ENCODE measurements around the gene PRSS50.

The PRSS50 gene

GRCh38 chr3:46675426-46675825 is 42.2 kb downstream of the PRSS50 start:
- Histone ChIP-seq H3K27me3 (ENCODE audit: control insufficient read depth, insufficient read depth, low read length) (no peaks in the 10 kb centered on the region), H3K9ac (ENCODE audit: low read length) (no peak overlapping the region), H3K27ac (ENCODE audit: low read depth, low read length) (no peak overlapping the region), H3K4me1 (ENCODE audit: control insufficient read depth, insufficient read depth, low read length) (no peaks in the 10 kb centered on the region), H3K36me3 (ENCODE audit: control insufficient read depth, insufficient read depth, low read length) (no peaks in the 10 kb centered on the region), H3K4me3 (ENCODE audit: low read length) (no peak overlapping the region)

DNA sequence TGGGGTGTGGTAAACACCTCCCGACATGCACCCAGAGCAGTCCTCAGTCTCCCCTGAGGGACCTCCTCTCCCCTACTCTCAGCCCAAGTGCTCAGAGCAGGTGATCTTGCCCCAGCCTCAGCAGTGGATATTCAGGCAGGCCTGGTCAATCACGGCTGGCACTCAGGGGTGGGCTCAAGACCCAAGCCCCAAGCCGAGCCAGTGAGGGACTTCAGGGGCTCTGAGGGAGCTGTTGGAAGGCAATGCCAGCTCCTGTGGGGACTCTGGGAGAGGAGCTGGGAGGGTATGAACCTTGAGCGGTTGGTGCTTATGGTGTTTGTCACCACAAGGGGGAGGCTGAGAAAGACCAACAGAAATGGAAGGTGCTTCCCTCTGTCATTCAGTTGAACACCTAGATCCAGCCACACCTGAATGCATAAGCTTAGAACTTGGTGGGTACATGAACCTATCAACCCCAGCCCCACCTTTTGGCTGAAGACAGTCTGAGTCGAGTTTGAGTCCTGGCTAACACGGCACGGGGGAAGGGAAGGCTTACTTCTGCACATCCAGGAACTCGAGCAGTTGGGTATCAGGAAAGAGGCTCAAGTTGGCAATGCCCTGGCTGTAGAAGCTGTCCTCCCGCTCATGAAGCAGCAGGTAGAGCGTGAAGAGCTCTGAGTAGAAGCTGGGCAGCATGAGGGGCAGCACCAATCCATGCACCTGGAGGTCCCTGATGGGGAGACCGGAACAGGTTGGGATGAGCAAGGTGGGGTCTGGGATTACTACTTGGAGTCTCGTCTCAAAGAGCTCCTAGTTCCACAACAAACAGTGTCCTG is 43.4 kb downstream of the PRSS50 start:
- no peak overlapping the region for H3K27ac ChIP-seq (ENCODE audit: low read depth, low read length)
- no peaks in the 10 kb centered on the region for H3K27me3 ChIP-seq (ENCODE audit: control insufficient read depth, insufficient read depth, low read length)
- no peaks in the 10 kb centered on the region for H3K4me1 ChIP-seq (ENCODE audit: control insufficient read depth, insufficient read depth, low read length)
- H3K4me3 ChIP-seq (ENCODE audit: low read length), result no peak overlapping the region
- H3K9ac ChIP-seq (ENCODE audit: low read length), result no peak overlapping the region
- H3K36me3 ChIP-seq (ENCODE audit: control insufficient read depth, insufficient read depth, low read length), result no peaks in the 10 kb centered on the region

DNA sequence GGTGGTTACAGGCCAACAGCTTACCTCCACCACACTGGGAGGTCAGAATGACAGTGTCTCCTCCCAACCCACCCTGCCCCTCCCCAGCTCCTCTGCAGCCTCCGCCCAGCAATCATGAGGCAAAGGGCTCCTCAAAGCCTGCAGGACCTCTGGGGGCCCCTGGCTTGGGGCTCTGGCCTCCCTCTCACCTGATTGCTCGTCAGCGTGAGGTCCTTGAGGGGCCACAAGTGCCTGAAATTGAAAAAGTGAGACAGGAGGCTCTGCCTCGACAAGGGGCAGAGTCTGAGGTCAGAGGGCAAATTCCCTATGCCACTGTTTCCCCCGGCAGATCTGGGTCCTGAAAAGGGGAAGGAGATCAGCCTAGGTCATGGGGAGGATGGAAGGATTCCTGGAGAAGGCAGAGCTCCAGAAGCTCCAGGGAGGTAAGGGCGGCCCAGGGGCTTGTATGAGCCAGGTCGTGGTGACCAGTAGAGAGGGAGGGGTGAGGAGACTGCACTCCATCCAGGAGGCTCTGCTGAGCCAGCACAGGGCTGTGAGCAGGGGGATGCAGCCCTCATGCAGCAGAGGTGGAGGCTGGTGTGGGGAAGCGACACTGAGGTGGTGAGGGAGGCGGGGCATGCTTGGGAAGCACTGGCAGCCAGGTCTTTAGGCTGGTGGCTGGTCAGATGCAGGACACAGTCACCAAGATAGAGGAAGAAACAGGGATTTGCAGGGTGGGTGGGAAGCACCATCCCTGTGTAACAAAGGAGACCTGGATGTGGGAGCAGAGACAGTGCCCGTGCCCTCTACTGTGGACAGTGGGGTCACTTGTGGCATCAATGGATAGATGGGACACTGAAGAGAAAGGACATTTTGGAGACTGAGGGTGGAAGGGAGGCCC is 44.3 kb downstream of the PRSS50 start:
- no peaks in the 10 kb centered on the region for H3K4me1 ChIP-seq (ENCODE audit: control insufficient read depth, insufficient read depth, low read length)
- no peak overlapping the region for H3K27ac ChIP-seq (ENCODE audit: low read depth, low read length)
- H3K9ac ChIP-seq (ENCODE audit: low read length), result no peak overlapping the region
- H3K27me3 ChIP-seq (ENCODE audit: control insufficient read depth, insufficient read depth, low read length), result no peaks in the 10 kb centered on the region
- no peak overlapping the region for H3K4me3 ChIP-seq (ENCODE audit: low read length)
- H3K36me3 ChIP-seq (ENCODE audit: control insufficient read depth, insufficient read depth, low read length), result no peaks in the 10 kb centered on the region

DNA sequence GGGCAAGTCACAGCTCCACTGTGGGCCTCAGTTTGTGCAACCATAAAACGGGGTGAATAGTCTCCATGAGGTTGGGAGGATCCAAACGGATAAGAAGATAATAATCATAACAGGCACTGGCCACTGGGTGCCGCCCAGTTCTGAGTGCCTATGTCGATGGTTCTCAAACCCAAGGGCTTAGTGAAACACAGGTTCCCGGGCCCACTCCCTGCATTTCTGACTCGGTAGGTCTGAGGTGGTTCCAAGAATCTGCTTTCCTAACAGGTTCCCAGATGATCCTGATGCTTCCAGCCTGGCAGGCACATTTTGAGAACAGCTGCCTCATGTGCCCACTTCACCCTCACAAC is 45.3 kb downstream of the PRSS50 start:
- H3K9ac ChIP-seq (ENCODE audit: low read length), result no peak overlapping the region
- no peak overlapping the region for H3K4me3 ChIP-seq (ENCODE audit: low read length)
- no peaks in the 10 kb centered on the region for H3K36me3 ChIP-seq (ENCODE audit: control insufficient read depth, insufficient read depth, low read length)
- H3K4me1 ChIP-seq (ENCODE audit: control insufficient read depth, insufficient read depth, low read length), result no peaks in the 10 kb centered on the region
- H3K27ac ChIP-seq (ENCODE audit: low read depth, low read length), result no peak overlapping the region
- no peaks in the 10 kb centered on the region for H3K27me3 ChIP-seq (ENCODE audit: control insufficient read depth, insufficient read depth, low read length)

DNA sequence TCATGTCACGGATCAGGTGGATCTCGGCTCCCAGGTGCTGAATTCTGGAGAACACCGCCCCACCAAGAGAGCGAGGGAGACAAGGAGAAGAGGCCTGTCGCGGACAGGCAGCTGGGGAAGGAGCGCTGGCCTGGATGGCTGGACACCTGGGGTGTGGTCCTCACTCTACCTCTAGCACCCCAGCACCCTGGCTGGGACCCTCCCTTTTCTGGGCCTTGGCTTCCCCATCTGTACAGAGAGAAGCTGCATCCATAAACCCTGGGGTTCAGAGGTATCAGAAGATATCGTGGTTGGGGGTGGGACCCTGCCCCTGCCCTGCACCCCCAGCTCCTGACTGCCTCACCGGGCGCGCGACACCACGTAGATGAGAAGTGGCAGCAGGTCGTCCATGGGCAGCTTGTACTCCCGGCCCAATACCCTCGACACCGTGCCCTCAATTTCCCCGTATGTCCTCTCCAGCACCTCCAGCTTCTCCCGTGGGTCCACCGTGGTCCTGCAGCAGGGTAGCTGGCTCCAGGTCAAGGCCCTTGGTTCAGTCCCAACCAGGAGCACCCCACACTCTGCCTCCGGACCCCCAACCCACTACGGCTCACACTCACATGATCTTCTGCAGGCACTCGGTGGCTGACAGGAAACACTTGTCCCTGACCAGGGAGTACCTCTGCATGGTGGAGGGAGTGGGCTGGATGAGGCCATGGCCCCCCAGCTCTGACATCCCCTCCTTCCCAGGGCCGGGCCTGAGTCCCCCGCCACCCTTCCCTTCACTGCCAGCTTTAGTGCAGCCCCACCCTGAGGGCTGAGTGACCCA is 45.9 kb downstream of the PRSS50 start:
- H3K27ac ChIP-seq (ENCODE audit: low read depth, low read length), result no peak overlapping the region
- no peaks in the 10 kb centered on the region for H3K27me3 ChIP-seq (ENCODE audit: control insufficient read depth, insufficient read depth, low read length)
- no peak overlapping the region for H3K9ac ChIP-seq (ENCODE audit: low read length)
- peaks cover under 1% of the 10 kb centered on the region for H3K4me1 ChIP-seq (ENCODE audit: control insufficient read depth, insufficient read depth, low read length)
- no peak overlapping the region for H3K4me3 ChIP-seq (ENCODE audit: low read length)
- H3K36me3 ChIP-seq (ENCODE audit: control insufficient read depth, insufficient read depth, low read length), result no peaks in the 10 kb centered on the region

DNA sequence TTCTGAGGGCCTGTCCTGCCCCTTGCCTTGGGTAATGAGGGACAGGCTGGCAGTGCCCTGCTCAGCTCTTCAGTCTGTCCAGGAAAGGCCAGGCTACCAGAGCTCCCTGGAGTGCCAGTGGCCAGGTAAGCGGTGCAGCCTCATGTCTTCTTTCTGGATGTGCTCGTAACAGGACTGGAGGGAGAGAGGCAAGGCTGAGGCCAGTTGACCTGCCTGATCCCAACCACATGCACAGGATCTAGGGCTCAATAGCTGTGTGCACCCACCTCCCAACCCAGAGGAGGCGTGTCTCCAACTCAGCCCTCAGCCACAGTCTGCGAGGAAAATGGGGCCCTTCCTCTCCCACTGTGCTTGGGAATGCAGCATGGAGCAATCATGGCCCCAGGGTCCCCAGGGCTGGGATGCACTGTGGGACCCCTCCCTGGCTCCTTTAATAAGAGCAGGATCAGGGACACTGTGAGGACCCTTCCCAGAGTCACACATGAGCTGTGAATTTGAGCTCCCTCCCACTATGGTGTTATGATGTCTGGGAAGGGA is 46.7 kb downstream of the PRSS50 start:
- Histone ChIP-seq H3K27me3 (ENCODE audit: control insufficient read depth, insufficient read depth, low read length) (no peaks in the 10 kb centered on the region), H3K9ac (ENCODE audit: low read length) (no peak overlapping the region), H3K27ac (ENCODE audit: low read depth, low read length) (no peak overlapping the region), H3K4me1 (ENCODE audit: control insufficient read depth, insufficient read depth, low read length) (peaks cover 2% of the 10 kb centered on the region), H3K4me3 (ENCODE audit: low read length) (no peak overlapping the region), H3K36me3 (ENCODE audit: control insufficient read depth, insufficient read depth, low read length) (no peaks in the 10 kb centered on the region)

DNA sequence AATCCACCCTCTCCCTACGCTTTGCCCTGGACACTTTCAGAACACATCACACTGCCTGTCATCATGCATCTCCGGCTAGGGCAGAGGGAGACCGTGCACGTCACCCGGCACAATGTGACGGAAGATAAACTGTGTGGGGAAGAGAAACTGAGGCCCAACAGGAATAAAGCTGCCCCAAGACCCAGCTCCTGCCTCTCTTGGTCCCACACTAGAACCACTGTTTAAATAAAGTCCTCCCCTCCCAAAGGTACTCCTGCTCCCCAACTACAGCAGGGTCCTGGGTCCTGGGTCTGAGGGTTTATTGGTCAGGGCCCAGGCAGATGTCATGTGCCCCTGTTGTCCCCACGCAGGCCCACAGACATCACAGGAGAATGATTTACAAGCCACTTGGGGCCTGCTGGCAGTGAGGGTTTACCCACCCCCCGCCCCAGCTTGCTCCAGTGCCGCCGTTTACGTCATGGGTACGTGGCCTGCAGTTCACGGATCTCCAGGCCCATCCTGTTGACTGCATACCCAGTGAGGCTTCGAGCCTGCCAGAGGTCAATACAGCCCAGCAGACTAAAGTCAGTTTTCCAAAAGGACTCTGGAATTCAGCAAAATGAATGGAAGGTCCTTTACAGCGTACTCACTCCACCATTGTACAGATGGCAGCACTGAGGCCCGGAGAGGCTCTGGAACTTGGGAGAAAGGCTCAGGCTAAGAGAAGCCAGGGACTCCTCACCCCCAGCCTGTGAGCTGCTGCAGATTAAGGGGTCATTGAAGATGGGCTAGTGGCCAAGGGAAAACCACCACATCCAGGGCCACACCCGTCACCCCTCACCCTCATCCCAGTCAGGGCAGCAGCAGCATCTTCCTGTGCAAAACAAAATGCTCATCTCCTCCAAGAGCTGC is 47.4 kb downstream of the PRSS50 start:
- Histone ChIP-seq H3K27ac (ENCODE audit: low read depth, low read length) (no peak overlapping the region), H3K36me3 (ENCODE audit: control insufficient read depth, insufficient read depth, low read length) (no peaks in the 10 kb centered on the region), H3K9ac (ENCODE audit: low read length) (no peak overlapping the region), H3K4me3 (ENCODE audit: low read length) (no peak overlapping the region), H3K4me1 (ENCODE audit: control insufficient read depth, insufficient read depth, low read length) (peaks cover 2% of the 10 kb centered on the region), H3K27me3 (ENCODE audit: control insufficient read depth, insufficient read depth, low read length) (no peaks in the 10 kb centered on the region)

- H3K27me3 ChIP-seq (ENCODE audit: control insufficient read depth, insufficient read depth, low read length), result no peaks in the 10 kb centered on the region
- no peak overlapping the region for H3K4me3 ChIP-seq (ENCODE audit: low read length)
- H3K36me3 ChIP-seq (ENCODE audit: control insufficient read depth, insufficient read depth, low read length), result no peaks in the 10 kb centered on the region
- no peak overlapping the region for H3K9ac ChIP-seq (ENCODE audit: low read length)
- no peak overlapping the region for H3K27ac ChIP-seq (ENCODE audit: low read depth, low read length)
- peaks cover 2% of the 10 kb centered on the region for H3K4me1 ChIP-seq (ENCODE audit: control insufficient read depth, insufficient read depth, low read length)
These were observed 48.3 kb downstream of the PRSS50 start for GRCh38 chr3:46669191-46669999.

DNA sequence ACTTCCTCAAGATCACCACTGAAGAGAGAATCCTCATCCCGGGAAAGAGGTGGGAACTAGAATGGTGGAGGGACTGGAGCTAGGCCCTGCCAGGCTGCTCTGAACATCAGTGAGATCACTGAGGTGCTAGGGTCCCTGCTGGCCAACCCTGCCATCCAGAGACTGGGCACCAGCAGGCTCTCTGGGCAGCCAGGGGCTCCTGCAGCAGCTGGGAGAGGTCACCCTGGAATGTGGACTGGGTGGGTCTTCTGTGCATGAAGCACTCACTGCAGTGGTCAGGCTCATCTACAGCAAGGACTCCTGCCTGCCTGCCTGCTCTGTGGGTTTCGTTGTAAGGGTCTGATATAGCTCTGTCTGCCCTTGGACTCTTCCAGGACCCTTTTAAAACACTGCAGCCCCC is 49.1 kb downstream of the PRSS50 start:
- Histone ChIP-seq H3K27me3 (ENCODE audit: control insufficient read depth, insufficient read depth, low read length) (no peaks in the 10 kb centered on the region), H3K27ac (ENCODE audit: low read depth, low read length) (no peak overlapping the region), H3K4me3 (ENCODE audit: low read length) (no peak overlapping the region), H3K4me1 (ENCODE audit: control insufficient read depth, insufficient read depth, low read length) (peaks cover 2% of the 10 kb centered on the region), H3K36me3 (ENCODE audit: control insufficient read depth, insufficient read depth, low read length) (no peaks in the 10 kb centered on the region), H3K9ac (ENCODE audit: low read length) (no peak overlapping the region)

- Histone ChIP-seq H3K36me3 (ENCODE audit: control insufficient read depth, insufficient read depth, low read length) (no peaks in the 10 kb centered on the region), H3K9ac (ENCODE audit: low read length) (no peak overlapping the region), H3K27me3 (ENCODE audit: control insufficient read depth, insufficient read depth, low read length) (no peaks in the 10 kb centered on the region), H3K27ac (ENCODE audit: low read depth, low read length) (no peak overlapping the region), H3K4me3 (ENCODE audit: low read length) (no peak overlapping the region), H3K4me1 (ENCODE audit: control insufficient read depth, insufficient read depth, low read length) (peaks cover 2% of the 10 kb centered on the region)
These were observed 49.6 kb downstream of the PRSS50 start for GRCh38 chr3:46668116-46668515.

DNA sequence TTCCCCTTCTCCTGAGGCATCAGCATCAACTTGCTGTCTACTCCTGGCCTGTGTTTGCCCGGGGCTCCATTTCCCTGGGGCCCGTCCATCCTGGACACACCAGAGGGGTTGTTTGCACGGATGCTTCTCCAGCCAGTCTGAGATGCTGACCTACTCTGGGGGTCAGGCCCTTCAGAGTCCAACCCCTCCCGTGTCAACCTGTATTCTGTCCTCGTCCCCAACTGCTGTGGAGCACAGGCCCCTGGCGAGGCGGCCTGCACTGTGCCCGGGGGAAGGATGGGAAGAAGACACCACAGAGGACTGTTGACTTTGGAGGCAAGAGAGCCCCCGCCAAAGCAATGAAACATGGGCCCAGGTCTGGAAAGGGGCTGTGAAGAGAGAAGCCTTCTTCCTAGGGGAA is 50.0 kb downstream of the PRSS50 start:
- Histone ChIP-seq H3K27ac (ENCODE audit: low read depth, low read length) (no peak overlapping the region), H3K27me3 (ENCODE audit: control insufficient read depth, insufficient read depth, low read length) (no peaks in the 10 kb centered on the region), H3K36me3 (ENCODE audit: control insufficient read depth, insufficient read depth, low read length) (no peaks in the 10 kb centered on the region), H3K9ac (ENCODE audit: low read length) (no peak overlapping the region), H3K4me1 (ENCODE audit: control insufficient read depth, insufficient read depth, low read length) (peaks cover 2% of the 10 kb centered on the region), H3K4me3 (ENCODE audit: low read length) (no peak overlapping the region)

All from rectal smooth muscle tissue (tissue), 1 donor.